NCI-H524 treated with DMSO at 0.1 percent for 48 hours (cell line): ENCODE results near the gene SIPA1L3.
A peak's percentile ranks its signal among the peaks of the same experiment; 100 is the strongest.

Source experiments
- DNase-seq: peaks from one replicate; lab custom pipeline; 2025; lab: John Stamatoyannopoulos, UW

SIPA1L3 gene

DNA sequence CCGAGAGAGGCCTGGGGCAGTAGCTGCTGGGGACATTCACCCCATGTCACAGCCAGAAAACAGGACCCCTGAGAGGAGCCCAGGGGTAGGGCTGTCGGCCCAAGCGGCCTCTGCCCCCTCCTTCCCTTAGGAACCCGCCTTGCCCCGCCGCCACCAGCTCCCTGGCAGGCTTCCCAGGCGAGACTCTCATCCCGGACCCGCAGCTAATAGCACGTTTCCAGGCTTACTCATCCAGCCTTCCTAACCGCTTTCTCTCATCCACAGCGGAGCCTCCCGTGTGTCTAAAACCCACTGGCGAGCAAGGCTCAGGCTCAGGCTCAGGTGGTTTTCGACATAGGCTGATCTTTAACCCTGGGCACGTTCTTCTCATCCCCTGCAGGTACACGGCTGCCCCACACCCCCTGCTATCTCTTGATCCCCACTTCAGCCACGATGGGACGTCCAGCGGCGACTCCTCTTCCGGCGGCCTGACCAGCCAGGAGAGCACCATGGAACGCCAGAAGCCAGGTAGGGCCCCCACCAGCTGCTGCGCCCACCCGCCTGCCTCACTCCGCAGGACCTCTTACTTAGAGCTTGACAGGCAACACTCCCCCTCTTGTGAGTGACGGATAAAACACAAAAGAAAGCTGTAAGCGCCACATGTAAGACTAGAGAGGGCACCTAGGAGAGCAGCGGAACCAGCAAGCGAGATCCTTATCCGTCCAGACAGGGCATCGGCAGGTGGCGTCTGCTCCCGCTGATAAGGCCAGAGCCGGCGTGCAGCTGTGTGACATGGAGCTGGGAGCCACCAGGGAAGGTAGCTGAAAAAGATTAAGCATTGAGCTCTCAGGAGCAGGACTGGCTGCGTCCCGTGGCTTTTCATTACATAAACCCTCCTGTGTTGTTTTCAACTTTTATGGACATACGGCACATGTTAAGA, 245.7 kb downstream of the SIPA1L3 start:
- DNase-seq = peak; percentile 78

DNA sequence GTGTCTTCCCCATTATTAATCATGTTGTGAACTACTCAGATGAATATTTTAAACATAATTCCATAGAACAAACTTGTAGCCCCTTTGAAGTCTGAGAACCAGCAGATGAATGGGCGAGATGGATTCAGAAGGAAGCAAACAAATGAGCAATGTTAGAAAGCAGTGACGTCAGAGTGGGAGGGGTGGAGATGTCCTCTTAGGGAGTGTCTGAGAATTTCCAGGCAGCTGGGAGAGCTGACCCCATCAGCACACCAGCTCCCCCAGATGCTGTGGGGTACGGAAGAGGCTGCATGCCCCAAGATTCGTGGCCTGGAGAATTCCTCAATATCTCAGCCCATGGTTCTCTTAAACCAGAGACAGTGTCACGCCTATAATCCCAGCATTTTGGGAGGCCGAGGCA, 248.4 kb downstream of the SIPA1L3 start:
- DNase-seq = no peak

- no peak for DNase-seq
These were observed 251.7 kb downstream of the SIPA1L3 start for GRCh38 chr19:38158730-38159129.

GRCh38 chr19:38162094-38162493, 255.1 kb downstream of the SIPA1L3 start:
- no peak for DNase-seq

- DNase-seq = no peak
These were observed 255.6 kb downstream of the SIPA1L3 start for GRCh38 chr19:38162632-38163031.

DNA sequence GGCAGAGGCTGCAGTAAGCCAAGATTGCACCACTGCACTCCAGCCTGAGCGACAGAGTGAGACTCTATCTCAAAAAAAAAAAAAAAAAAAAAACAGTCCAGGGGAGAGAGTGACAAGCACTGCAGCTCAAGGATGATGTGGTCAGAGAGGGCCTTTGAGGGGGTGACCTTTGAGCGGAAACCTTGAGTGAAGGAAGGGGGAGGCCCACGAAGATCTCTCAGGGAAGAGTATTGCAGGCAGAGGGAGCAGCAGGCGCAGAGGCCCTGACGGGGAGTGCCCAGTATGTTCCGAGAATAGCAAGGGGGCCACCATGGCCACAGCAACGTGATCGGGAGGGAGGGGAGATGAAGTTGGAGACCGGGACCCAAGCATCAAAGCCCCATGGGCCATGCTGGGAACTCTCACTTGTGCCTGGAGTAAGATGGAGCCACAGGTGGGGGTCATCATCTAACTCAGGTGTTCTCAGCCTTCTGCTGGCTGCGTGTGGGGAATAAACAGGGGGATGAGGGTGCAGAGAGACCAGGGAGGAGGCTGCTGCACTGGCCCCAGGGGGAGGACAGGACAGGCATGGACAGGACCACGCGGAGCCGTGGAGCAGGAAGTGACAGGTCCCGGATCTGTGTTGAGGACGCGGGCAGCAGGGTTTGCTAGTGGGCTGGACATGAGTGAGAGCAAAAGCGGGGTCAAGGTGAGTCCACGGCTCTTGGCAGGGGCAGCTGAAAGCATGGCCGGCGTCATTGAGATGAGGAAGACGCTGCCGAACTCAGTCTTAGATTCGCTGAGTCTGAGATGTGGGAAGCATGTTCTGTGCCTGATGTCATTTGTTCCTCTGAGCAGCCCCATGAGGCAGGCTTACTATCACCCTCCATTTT, 256.6 kb downstream of the SIPA1L3 start:
- no peak for DNase-seq

DNA sequence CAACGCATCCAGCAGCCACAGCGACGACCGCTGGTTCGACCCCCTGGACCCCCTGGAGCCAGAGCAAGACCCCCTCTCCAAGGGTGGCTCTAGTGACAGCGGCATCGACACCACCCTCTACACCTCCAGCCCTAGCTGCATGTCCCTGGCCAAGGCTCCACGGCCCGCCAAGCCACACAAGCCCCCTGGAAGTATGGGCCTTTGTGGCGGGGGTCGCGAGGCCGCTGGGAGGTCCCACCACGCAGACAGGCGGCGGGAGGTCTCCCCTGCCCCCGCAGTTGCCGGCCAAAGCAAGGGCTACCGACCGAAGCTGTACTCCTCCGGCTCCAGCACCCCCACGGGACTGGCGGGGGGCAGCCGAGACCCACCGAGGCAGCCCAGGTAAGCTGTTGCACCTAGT, 257.5 kb downstream of the SIPA1L3 start:
- no peak for DNase-seq

- DNase-seq = no peak
These were observed 258.3 kb downstream of the SIPA1L3 start for GRCh38 chr19:38165335-38165734.

- no peak for DNase-seq
These were observed 261.6 kb downstream of the SIPA1L3 start for GRCh38 chr19:38168637-38169036.

DNA sequence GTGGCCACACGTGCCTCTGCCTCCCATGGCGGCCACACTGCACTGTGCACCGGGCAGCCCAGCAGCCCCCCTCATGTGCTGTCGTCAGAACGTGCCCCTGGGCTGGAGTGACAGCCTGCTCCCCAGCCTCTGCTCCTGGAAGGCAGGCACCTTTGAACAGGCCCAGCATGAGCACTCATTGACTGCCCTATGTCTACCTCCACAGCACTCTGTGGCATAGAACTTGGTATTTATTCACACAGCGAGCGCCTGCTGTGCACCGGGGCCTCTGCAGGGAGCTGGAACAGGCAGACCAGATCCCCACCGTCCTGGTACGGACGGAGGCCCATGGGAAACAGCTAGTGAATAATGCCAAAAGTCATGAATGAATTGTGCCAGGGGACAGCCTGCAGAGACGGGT, 263.3 kb downstream of the SIPA1L3 start:
- no peak for DNase-seq

DNA sequence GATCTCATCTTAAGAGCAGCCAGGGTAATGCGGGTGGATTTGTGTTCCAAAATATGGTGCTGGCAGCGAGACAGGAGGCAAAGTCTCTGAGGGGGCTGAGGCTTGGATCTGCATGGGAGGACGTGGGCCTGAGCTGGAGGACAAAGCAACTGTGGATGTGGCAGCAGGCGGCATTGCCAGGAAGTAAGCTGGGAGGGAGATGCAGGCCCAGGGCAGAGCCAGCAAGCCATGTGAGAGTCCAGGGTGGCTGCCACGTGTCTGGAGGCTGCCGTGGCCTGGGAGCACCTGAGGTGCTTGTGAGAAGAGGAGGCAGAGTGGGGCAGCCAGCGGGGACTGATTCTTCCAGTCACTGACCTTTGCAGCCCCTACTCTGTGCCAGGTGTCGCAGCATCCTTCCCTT, 265.0 kb downstream of the SIPA1L3 start:
- DNase-seq = no peak

DNA sequence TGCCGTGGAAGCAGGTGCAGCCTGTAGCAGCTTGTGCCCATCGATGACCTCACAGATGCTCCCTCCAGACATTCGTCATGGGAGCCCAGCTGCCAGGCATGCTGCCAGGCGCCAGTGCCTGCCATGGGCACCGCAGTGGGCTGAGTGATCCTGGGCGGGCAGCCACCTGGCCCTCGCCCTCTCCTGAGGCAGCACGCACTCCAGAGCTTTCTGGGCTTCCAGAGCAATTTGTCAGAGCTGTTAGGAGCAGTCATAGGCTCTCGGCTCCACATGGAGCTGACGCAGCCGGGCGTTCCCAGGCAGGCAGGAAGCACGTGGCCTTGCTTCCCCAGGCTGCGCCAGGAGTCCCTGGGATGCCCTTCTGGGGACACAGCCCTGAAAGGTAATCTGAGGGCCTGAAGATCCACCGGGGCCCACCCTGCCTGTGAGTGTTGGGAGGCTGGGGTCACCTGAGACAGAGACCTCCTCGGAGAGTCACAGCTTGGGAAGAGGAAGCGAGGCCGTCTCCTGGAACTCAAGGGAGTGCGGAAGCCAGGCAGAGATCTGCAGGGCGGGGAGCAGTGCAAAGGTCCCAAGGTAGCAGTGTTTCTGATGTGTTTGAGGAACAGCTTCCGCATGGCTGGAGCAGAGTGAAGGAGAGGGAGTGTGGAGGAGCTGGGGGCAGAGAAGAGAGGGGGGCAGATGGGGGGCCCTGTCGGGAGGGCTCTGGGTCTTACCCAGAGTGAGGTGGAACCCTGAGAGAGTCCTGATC, 266.5 kb downstream of the SIPA1L3 start:
- DNase-seq = no peak

GRCh38 chr19:38175422-38175821, 268.4 kb downstream of the SIPA1L3 start:
- DNase-seq = no peak

GRCh38 chr19:38180071-38180470, 273.1 kb downstream of the SIPA1L3 start:
- DNase-seq = no peak

DNA sequence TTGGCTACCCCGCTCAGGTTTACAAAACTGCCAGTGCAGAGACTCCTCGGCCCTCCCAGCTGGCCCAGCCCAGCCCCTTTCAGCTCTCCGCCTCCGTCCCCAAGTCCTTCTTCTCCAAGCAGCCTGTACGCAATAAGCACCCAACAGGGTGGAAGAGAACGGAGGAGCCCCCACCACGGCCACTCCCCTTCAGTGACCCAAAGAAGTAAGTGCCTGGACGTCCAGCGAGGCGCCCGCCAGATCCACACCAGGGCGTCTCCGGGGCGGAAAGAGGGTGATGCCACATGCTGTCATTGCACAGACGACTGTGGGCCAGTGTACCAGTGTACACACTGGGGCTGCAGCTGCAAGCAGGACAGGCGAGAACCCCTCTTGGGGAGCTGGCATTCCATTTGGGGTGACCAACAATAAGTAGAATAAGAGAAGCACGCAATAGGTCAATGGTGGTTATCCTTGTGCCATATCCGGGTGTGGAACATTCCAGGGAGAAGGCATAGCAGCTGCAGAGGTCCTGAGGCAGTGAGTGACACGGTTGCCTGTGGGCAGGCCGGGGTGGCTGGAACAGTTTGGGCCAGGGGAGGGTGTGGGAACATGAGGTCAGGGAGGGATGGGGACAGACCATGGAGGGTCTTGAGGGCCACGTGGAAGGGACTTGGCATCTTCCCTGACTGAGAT, 275.7 kb downstream of the SIPA1L3 start:
- DNase-seq = no peak

DNA sequence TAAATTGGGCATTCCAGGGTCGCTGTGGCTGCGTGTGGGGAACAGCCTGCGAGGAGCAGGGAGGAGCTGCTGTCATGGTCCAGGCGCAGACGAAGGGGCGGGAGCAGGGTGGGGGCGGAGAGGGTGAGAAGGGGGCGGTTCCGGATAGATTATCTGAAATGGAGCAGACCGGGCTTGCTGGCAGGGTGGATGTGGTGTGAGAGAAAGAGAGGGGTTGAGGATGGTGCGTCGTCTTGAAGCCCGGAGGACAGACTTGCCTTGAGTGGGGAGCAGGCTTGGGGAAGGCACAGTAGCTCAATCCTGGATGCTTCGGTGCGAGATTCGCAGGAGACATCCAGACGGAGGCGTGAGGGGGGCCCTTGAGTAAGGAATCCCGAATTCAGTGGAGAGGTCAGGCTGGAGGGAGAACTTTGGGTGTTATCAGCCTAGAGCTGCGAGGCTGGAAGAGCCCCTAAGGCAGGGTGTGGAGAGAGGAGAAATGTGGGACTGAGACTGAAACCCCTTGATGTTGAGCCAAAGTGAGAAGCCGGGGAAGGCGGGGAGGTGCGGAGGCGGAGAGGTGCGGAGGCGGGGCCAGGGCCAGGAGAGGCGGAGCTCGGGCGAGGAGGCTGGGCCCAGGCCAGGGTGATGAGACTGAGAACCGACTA, 276.4 kb downstream of the SIPA1L3 start:
- DNase-seq = no peak

DNA sequence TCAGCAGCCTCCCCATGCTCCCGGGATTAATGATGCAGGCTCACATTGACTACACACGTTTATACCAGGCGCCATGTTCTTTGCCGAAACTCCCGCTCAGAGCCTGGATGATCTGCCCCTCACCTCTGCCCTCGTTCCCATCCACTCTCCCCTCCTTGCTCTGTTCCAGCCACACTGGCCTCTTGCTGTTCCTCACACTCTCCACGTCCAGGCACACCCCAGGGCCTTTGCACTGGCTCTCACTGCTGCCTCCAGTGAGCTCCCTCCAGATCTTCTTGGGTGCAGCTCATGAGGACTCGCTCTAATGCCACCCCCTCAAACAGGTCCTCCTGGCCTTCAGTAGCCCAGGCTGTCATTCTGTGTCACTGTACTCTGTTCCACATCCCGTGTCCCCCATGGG, 277.8 kb downstream of the SIPA1L3 start:
- no peak for DNase-seq

- DNase-seq = no peak
These were observed 278.6 kb downstream of the SIPA1L3 start for GRCh38 chr19:38185562-38185961.

- DNase-seq = no peak
These were observed 283.1 kb downstream of the SIPA1L3 start for GRCh38 chr19:38190061-38190460.

- DNase-seq = no peak
These were observed 283.8 kb downstream of the SIPA1L3 start for GRCh38 chr19:38190793-38191192.

GRCh38 chr19:38191747-38192146, 284.7 kb downstream of the SIPA1L3 start:
- DNase-seq = no peak
